NCI-H69 (cell line): ENCODE data around the gene L1CAM.
A peak's percentile ranks its signal among the peaks of the same experiment; 100 is the strongest.

Experiments used
- DNase-seq: peaks from one replicate; lab custom pipeline; 2025; lab: John Stamatoyannopoulos, UW

L1CAM gene

DNA sequence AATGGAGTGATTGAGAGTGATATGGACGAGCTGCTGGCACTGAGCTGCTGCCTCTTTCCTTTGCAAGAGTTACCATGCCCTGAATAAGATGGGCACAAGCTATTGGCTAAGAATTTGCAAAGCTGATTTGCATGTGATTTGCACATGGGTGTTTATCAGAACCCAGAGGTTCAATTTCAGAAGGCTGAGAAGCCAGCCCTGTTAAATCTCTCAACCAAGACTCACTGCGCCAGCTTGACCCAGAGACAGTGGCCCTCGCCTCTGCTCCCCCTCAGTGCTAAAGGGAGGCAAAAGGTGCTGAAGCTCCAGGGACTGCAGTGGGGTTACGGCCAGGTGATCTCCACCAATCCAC, 39.4 kb upstream of the L1CAM start:
- no peak for DNase-seq

DNA sequence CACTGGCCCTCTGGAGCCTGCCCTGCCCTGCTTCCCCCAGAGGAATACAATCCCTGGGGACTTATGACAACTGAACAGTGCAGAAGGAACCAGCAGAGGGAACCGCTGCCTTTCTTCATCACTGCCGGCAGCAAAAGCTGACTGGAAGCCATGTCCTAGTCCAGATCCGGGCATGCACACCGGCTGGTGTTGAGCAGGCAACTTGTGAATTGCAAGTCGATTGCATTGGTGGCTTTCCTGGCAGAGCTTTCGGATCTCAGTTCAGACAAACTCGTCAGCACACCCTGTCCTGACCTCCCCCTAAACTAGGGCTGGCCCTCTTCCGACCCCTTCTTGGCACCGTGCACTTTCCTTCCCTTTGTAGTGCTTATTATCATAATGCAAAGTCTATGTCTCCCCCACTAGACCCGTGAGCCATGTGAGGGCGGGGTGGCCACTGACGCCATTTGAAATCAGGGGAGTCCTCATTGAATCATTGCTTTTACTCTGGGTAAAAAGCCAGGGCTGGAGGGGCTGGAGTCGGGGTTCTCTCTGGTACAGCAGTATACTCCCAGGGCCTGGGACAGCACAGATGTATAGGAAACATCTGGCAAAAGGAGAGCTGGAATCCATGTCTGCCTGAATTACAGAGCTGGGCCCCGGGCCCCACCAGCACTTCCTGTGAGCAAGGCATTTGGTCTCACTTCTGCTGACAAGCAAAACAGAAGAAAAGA, 38.3 kb upstream of the L1CAM start:
- DNase-seq: peak; percentile 61

DNA sequence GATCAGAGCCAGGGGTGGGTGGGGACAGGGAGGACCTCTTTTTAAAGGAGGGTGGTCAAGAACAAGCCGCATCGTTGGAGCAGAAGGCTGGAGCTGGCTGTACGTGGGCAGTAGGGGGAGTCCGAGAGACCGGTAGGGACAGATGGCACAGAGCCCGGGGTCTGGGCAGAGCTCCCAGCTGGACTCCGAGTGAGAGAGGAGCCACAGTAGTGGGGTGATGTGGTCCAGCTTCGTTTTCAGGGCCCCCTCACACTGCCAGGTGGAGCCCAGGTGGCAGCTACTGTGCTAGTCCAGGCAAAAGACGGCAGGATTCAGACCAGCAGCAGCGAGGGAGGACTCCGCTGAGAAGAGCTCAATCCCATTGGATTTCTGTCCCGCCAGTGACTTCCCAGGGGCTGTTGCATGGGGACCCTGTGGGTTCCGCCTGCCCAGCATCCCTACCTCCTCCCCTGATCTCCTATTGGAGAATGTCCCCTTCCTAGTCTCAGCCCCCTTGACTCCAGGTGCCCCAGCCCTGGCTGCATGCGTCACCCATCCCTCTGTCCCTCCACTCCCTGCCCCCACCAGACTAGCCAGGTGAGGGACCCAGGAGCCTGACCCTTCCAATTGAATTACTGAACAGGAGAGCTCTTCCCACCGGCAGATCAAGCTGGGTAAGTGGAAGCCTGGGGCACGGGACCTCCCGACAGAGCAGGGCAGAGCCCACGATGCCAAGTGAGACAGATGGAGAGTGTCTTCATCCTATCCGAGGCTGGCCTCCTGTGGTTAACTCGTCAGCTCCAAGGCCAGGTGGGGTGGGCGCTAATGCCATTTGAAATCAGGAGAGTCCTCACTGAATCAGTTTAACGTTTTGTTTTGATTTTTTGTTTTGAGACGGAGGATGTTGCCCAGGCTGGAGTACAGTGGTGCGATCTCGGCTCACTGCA, 37.2 kb upstream of the L1CAM start:
- DNase-seq: peak; percentile 68

DNA sequence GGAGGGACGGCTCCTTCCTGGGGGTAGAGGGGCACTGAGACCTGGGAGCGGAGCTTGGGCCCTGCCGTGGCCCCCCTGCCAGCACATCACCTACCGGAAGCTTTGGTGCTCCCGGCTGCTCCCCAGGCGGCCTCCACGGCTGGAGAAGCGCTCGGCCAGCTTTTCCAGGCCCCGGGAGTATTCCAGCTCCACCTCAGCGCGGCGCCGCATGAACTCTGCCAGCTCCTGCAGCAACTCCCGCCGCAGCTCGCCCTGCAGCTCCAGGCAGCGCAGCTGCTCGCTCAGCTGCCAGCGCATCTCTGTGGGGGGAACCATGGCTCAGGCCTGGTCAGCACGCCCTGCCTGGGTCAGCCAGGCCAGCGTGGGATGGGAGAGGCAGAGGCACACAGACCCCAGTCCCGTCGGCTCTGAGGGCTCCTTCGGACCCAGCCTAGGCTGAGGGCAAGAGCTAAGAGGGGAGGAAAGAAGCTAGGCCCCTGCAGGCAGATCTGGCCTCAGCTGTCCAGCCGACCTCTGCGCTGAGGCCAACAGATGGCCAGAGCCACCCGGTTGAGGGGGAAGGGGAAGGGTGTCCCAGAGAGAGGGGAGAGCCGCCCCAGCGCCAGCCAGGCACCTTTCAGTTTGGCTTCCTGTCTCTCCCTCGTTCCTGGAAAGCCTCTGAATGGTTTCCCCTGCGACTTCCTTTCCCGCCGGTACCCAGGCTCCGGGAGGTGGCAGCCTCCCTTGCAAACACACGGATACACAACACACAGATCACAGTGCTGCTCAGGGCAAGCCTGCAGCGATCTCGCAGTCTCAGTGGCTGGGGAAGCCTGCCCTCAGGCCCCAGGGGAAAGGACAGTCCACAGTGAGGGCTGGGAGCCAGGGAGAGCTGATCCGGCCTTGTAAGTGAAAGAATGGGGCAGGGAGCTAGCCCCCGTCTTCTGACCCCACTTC, 35.8 kb upstream of the L1CAM start:
- DNase-seq: no peak

DNA sequence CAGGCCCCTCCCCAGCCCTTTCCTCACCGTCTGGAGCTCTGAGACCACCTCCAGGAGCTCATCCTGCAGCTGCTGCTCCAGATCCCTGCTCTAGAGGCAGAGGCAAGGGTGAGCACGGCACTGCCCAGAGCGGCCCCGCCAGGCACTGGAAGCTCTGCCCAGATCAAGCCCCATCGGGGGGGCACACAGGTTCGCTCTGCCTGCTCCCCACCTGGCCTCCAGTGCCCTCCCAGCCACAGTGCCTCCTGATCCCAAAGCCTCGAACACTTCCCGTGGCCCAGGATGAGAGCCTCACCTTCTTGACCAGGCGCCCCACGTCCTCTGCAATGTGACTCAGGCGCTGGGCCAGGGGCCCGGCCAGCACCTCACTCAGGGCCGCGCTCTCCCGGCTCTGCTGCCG, 35.1 kb upstream of the L1CAM start:
- DNase-seq: no peak

DNA sequence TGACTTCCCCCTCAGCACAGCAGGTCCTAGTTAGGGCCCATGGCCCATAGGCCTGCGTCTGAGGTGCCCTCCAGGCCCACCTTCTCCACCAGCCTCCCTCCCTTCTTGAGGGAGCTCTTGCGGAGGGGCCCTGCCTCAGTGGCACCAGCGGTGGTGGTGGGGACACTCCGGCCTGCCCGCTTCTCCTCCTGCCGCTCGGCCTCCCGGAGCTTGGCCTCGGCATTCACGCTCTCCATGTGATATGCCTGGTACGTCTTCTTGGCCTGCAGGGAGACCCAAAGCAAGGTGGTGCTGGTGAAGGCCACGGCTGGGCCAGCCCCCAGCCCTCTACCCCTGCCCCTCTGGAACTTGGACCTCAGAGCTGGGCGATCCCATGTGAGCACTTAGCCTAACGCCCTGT, 34.6 kb upstream of the L1CAM start:
- no peak for DNase-seq

DNA sequence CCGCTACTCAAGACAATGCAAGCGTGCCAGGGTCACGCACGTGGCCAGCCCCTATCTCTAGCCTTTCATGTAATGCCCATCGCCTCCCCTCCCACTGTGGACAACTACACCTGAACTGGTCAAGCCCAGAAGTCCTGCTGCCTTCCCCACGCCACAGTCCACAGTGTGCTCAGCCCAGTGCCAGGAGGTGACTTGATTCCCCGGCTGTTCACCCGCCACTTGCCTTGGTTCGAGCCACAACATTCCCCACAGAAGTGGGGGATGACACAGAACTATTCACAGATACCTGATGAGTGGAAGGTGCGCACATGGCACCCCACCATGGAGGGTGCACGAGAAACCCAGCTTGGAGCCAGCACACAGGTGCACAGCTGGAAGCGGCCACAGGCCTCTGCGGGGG, 33.3 kb upstream of the L1CAM start:
- no peak for DNase-seq

DNA sequence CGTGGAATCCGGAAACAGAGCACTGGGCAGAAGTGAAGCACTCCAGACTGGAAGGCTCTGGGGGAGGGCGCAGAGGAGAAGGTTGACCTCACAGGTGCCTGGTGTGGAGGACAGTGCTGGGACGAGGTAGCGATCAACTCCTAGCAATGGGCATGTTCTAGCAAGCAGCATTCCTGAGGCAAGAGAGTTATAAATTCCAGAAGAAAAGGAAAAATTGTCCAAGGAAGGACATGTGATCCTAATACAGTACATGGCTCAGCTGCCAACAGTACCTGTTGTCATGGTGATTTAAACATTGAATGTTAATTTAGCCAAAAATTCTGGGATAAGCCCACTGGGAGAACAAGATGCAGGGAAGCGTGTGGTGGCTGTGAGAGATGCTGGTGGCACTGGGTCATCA, 31.9 kb upstream of the L1CAM start:
- DNase-seq: no peak

DNA sequence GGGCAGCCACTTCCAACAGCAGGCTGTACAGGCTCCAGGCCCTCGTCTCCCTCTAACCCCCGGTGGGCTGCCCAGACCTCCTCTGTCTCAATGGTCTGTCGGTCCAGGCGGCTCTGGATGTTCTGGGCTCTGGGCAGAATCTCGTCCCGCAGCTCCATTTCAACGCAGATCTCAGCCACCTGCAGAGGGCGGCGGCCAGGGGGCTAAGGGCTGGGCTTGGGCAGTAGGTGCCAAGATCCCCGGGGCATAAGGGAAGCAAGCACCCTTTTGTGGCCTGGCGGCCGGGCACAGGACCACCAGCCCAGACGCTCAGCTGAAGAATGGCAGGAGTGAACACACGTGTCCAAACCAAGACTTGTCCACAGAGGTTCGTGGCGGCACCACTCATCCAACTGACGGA, 27.7 kb upstream of the L1CAM start:
- no peak for DNase-seq

DNA sequence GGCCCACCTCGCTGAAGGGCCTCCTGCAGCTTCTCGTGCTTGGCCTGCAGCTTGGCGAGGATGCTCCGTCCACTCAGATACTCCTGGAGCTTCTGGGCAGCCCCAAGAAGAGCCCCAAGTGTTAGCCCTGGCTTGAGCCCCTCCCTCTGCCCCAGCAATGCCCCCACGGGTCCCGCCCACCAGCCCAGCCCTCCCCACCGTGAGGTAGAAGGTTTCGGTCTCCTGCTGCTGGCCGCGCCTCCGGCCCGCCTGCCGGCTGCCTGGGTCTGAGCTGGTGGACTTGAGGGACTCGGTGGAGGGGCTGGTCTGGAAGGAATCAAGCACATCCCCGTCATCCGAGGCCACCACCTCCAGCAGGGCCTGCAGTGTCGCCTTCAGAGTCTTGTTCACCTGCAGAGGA, 27.2 kb upstream of the L1CAM start:
- DNase-seq: no peak

DNA sequence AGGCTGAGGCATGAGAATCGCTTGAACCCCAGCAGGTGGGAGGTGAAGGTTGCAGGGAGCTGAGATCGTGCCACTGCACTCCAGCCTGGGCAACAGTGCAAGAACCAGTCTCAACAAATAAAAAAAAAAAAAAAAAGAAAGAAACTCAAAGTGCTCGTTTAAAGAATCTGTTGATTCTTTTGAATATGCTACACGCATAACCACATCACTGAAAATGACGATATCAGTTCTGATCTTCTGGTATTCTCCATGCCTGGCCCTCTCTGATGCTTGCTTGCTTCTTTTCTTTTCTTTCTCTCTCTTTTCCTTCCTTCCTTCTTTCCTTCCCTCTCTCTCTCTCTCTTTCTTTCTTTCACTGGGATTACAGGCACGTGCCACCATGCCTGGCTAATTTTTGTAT, 25.8 kb upstream of the L1CAM start:
- no peak for DNase-seq

DNA sequence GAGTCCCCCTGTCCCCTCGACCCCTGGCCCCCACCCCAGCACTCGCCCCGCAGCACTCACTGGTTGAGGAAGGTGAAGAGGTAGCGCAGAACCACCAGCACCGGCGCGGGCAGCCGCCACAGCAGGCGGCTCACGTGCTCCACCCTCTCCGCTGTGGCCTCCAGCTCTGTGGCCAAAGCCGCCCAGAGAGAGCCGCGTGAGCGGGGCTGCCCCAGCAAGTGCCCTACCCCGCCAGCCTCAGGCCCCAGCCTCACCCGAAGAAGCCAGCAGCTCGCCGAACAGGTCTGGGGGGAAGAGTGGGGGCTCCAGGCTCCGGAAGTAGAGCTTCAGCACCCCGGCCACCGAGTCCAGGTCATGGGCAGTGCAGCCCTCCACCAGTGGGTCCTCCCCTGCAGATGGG, 24.5 kb upstream of the L1CAM start:
- no peak for DNase-seq

DNA sequence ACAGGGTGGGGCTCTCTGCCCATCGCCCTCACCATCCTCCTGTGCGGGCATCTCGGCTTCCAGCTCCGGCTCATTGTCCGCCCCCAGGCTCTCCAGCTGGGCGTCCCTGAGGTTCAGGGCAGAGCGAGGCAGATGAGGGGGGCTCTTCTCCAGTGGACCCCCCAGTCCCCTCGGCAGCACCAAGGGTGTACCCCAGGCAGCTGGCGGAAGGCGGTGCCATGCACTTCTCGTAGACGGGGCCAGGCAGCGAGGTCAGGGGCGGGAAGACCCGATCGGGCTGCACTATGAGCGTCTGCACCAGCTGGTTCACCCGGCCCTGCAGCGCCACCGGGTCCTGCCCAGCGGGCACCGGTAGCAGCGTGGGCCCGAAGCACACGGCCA, 24.0 kb upstream of the L1CAM start:
- no peak for DNase-seq

DNA sequence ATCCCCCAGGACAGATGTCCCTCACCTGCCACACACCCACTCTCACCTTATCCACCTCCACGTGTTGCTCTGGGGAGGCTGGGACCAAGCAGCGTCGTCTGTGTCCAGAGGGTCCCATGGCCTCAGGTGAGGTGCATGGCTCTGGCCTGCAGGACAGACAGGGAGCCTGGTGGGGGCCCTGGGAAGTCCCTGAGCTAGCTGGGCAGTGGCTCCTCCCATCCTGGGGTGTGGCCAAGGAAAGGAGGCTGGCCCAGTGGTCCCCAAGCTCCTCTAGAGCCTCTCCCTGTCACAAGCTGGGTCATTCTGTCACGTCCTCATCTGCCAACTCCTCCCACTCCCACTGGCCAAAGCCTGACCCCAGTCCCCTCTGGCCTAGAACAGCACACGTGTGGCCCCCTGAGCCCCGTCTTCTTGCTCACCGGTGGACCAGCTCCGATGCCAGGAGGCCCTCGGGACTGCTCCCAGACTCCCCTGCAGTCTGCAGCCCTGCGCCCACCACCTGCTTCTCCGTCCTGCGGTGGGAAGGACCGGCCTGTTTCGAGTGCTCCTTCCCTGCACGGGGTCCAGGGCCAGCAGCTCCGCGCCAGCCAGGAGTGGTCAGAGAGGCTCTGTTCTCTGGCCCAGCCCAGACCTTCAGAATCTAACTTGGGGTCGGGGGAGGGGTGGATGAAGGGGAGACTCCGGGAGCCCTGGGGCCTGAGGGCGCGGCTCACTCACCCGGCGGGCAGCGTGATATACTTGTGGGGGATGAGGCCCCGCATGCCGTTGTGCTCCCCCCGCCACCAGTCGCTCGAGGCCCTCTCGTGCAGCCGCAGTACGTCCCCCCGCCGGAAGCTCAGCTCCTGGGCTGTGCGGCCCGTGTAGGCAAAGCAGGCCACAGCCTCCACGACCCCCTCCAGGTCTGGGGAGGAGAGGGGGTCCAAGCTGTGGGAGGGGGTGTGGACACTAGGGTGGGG, 23.3 kb upstream of the L1CAM start:
- peak; percentile 6 for DNase-seq

DNA sequence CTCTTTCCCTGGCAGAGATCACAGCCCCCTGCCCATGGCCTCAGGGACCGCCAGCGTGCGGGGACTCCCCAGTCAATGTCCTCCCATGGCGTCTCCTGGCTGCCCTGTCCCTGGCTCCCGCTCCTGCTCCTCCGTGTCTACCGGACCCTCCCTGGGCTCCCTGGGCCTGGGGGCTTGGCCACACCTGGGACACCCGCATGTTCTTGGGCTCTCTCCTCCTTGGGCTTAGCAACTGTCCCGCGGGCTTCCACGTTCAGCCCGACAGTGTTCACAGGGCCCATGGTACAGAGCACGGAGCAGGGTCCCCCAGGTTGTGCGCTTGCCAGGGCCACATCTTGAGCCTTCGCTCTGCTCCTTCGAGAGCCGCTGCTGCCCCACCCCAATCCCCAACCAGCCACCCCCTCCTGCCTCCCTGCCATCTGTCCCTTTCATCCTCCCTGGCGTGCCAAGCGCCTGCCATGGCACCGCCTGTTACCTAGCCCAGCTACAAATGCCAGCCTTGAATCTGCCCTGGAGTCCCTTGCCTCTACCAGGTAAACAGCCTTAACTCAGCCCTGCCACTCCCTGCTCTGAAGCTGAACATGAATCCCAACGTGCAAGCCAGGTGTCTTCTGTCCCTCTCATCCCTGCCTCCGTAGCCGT, 22.4 kb upstream of the L1CAM start:
- DNase-seq: peak; percentile 12

DNA sequence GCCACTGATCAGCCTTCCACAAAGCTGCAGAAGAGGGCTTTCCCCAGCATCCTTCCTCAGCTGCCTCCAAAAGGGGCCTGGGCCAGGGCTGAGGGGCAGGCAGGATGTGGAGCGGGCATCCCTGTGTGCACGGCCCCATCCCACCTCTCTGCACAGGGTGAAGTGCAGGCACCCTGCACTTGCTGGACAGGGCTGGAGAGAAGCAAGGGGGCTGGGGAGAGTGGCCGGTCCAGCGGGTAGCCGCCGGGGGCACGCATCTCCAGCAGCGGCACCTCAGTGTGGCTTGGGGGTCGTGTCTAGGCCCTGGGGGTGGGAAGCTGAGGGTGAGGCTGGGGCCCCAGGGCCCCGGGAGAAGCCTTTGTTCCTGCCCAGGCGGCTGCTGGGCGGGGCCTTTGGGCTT, 21.5 kb upstream of the L1CAM start:
- no peak for DNase-seq

DNA sequence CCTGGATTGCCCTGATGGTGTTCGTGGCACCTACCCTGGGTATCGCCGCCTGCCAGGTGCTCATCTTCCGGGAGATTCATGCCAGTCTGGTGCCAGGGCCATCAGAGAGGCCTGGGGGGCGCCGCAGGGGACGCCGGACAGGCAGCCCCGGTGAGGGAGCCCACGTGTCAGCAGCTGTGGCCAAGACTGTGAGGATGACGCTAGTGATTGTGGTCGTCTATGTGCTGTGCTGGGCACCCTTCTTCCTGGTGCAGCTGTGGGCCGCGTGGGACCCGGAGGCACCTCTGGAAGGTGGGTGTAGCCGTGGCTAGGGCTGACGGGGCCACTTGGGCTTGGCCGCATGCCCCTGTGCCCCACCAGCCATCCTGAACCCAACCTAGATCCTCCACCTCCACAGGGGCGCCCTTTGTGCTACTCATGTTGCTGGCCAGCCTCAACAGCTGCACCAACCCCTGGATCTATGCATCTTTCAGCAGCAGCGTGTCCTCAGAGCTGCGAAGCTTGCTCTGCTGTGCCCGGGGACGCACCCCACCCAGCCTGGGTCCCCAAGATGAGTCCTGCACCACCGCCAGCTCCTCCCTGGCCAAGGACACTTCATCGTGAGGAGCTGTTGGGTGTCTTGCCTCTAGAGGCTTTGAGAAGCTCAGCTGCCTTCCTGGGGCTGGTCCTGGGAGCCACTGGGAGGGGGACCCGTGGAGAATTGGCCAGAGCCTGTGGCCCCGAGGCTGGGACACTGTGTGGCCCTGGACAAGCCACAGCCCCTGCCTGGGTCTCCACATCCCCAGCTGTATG, 20.3 kb upstream of the L1CAM start:
- DNase-seq: no peak

DNA sequence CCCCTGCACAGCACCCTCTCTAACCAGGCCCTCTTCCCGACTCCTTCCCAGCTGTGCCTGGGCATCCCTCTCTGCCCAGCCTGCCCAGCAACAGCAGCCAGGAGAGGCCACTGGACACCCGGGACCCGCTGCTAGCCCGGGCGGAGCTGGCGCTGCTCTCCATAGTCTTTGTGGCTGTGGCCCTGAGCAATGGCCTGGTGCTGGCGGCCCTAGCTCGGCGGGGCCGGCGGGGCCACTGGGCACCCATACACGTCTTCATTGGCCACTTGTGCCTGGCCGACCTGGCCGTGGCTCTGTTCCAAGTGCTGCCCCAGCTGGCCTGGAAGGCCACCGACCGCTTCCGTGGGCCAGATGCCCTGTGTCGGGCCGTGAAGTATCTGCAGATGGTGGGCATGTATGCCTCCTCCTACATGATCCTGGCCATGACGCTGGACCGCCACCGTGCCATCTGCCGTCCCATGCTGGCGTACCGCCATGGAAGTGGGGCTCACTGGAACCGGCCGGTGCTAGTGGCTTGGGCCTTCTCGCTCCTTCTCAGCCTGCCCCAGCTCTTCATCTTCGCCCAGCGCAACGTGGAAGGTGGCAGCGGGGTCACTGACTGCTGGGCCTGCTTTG, 19.6 kb upstream of the L1CAM start:
- no peak for DNase-seq
